ENCODE measurements around the gene GPR78. TPM values are rescaled to one million over a fixed set of nuclear protein-coding genes. Genes with fewer than 3 reads are reported as not detected.

The GPR78 gene
- total and polyA plus RNA-seq, 2 of the 8 experiments (the other 6 are each of a cell fraction or from before 2014, with no cell fraction given) = 1.0 to 3.0 TPM

GRCh38 chr4:8586246-8586645 lies 6.1 kb downstream of the GPR78 start:
- Histone ChIP-seq H3K27me3 (replicated peaks in 1 of 4; ENCODE audit: control insufficient read depth in 3 of 4, extremely low read depth in 1 of 4, insufficient read depth in 3 of 4, low read length in 3 of 4) (peaks cover 2 to 14% (median 11%) of the 10 kb centered on the region in 4 experiments), H4K8ac (ENCODE audit: extremely low read depth, insufficient read depth, low read length) (no peak overlapping the region), H3K79me1 (ENCODE audit: low read depth, low read length) (no peaks in the 10 kb centered on the region), H2BK12ac (ENCODE audit: low read depth, low read length) (no peak overlapping the region), H3K79me2 (ENCODE audit: control insufficient read depth in 1 of 2, insufficient read depth in 2 of 2, low read length in 2 of 2) (no peaks in the 10 kb centered on the region), H3K9ac (replicated peaks in 1 of 4; ENCODE audit: extremely low read depth in 1 of 4, low read depth in 3 of 4, low read length in 3 of 4) (no peak overlapping the region), H3K4me2 (ENCODE audit: insufficient read depth in 1 of 2, low read depth in 2 of 2, low read length in 2 of 2) (no peak overlapping the region), H3K23ac (ENCODE audit: insufficient read length) (no peak overlapping the region), H3K23me2 (ENCODE audit: low read depth, low read length) (no peaks in the 10 kb centered on the region; the same call in 1 of the 2 replicates), H3K9me3 (ENCODE audit: insufficient read depth in 2 of 2, low read depth in 1 of 2, low read length in 1 of 2) (no peaks in the 10 kb centered on the region), H3K4me3 (ENCODE audit: extremely low read depth in 1 of 4, insufficient read depth in 2 of 4, low read depth in 3 of 4, low read length in 4 of 4) (no peak overlapping the region), H3K27ac (ENCODE audit: low read depth, low read length) (no peak overlapping the region), H3K4me1 (replicated peaks in 1 of 4; ENCODE audit: control insufficient read depth in 3 of 4, insufficient read depth in 4 of 4, low read length in 3 of 4) (peaks cover 0 to 12% (median 8%) of the 10 kb centered on the region in 4 experiments; a peak in 5 of 7 replicates), H4K20me1 (replicated peaks in 1 of 2; ENCODE audit: control insufficient read depth in 1 of 2, insufficient read depth in 2 of 2, low read length in 2 of 2) (no peaks in the 10 kb centered on the region), H4K5ac (ENCODE audit: insufficient read length, low read depth, low read length) (no peak overlapping the region), H3K56ac (replicated peaks; ENCODE audit: insufficient read length, low read depth, low read length) (no peak overlapping the region), H2BK120ac (replicated peaks; ENCODE audit: low read depth, low read length) (no peak overlapping the region), H4K91ac (replicated peaks; ENCODE audit: insufficient read length, low read length) (no peak overlapping the region), H3K18ac (ENCODE audit: extremely low read depth, low read length) (no peak overlapping the region), H3K4ac (replicated peaks; ENCODE audit: insufficient read length, low read depth, low read length) (no peak overlapping the region), H2AK5ac (ENCODE audit: low read depth, low read length) (no peak overlapping the region), H2AFZ (ENCODE audit: low read length) (no peak overlapping the region), H3K36me3 (ENCODE audit: control insufficient read depth in 2 of 4, insufficient read depth in 4 of 4, low read length in 3 of 4) (no peaks in the 10 kb centered on the region), H2BK5ac (ENCODE audit: low read depth, low read length) (no peak overlapping the region), H2BK15ac (ENCODE audit: low read length) (peak overlapping the region; percentile 81; the same call in 1 of the 2 replicates), H3K14ac (ENCODE audit: insufficient read length) (no peak overlapping the region), H2BK20ac (ENCODE audit: low read length) (no peak overlapping the region)
- 76% methylated on average over 5 of the region's 5 CpGs; no CpG with 5 or more reads in 1 of the 2 experiments for WGBS, 2 experiments (ENCODE audit: extremely low coverage in 1 of 2, insufficient coverage in 1 of 2, insufficient read length in 1 of 2, insufficient replicate concordance in 2 of 2, low coverage in 1 of 2, low lambda C conversion rate in 2 of 2, missing lambda C conversion rate in 1 of 2)
- no peak for DNase-seq (ENCODE audit: low read depth in 1 of 2, low spot score in 2 of 2)
- no peak for FAIRE-seq
- ChIA-PET CTCF (ENCODE audit: partially characterized antibody) (interaction anchor here (0.9 to 8.8 kb wide), 17 partner anchors 9 to 159 kb away, joined by 3 to 66 read pairs (median 5); no protein-coding TSS in a partner anchor), POLR2A (ENCODE audit: partially characterized antibody) (no interaction called here)
- no peak for TF ChIP-seq TEAD4 (IDR thresholded peaks at IDR 0.05; ENCODE audit: low read depth, low read length)
- TF ChIP-seq TAF7 (optimal IDR thresholded peaks at IDR 0.05; ENCODE audit: borderline replicate concordance, low read depth, low read length) = no peak

All from H1 (cell line).